ENCODE data around the gene MMD2.

Gene MMD2

DNA sequence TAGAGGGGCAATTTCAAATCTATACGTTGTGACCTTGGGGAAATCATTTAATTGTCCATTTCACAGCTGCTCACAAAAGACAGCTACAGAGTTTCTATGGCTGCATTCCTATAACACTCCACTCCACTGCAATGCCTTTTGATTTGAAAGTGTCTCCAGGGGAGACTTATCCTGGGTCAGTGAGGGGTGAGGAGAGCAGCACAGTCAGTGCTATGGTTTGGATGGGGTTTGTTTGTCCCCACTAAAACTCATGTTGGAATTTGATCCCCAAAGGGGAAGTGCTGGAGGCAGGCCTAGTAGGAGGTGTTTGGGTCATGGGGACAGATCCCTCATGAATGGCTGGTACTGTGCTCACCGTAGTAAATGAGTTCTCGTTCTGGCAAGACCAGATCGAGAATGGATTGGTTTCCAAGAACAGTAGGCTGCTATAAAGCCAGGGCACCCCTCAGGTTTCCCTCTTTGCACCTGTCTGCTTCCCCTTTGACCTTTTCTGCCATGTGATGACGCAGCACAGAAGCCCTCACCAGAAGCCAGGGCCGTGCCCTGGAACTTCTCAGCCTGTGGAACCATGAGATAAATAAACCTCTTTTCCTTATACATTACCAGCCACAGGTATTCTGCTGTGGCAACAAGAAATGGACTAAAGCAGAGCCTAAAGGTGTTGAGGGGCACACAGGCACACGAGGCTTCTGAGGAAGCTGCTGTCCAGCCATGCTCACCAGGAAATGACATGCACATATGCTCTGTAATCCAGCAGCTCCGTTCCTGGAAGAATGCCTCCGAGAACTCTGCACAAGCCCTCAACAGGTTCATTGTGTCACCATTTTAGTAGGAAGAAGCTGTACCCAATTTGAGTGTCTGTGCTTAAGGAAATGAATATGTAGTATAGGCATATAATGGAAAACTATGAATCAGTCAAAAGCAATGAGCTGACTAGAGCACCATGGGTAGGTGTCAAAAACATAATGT, 92.2 kb downstream of the MMD2 start:
- DNase-seq: no peak

DNA sequence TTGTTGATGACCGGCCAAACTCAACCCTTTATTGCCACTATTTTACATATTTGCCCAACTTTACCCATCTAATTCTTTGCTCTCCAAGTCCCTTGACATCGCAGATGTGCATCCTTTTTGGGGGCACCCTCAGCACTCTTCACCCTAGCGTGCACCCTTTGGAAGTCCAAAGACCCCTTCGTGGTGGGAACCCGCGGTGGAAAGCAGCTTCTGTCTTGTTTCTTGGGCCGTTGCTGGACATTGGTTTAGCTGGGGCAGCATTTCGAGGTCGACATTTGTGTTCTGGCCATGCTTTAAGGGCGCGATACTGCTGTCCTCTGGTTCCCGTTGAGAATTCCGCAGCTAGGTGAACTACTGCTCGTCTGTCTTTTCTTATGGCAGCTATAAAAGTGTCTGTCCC, 96.8 kb downstream of the MMD2 start:
- no peak for DNase-seq

DNA sequence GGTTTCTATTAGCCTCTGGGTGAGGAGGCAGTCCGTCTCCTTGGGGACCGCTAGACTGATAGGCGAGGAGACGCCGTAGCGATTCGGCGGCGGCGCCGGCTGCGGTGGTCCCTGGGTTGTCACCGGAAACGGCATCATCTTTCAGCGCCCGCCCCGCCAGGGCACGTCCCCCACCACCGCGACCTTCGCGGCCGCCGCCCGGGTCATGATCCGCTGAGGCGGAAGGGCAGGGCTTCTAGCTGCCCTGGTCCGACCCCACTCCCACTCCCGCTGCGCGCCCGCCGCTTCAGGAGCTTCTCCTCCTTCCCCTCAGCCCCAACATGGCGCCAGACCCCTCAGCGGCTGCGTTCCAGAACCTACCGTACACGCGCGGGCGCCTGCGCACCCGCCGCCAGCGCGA, 97.3 kb downstream of the MMD2 start, which contains the start of gene PAPOLB:
TSS of gene PAPOLB (minus strand) at position 358 of the 400 bp plus-strand sequence. CDS start at position 138, 220 bp downstream.
- no peak for DNase-seq

DNA sequence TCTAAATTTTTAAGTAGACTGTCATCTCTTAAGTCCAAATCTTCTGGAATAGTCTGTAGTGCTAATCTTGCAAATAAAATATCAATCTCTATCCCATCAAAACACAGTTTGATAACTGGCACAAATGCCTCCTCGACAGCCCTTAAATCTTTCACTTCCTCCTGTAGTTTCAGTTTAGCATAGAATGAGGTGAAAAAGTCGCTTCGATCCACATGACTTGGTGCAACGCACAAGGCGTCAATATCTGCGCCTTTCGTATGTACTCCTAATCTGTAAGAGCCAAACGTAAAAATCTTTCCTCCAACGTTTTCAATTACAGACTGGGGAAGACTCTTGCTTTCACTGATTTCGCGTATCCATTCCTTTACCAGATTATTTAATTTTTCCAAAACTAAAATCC, 97.8 kb downstream of the MMD2 start:
- no peak for DNase-seq

DNA sequence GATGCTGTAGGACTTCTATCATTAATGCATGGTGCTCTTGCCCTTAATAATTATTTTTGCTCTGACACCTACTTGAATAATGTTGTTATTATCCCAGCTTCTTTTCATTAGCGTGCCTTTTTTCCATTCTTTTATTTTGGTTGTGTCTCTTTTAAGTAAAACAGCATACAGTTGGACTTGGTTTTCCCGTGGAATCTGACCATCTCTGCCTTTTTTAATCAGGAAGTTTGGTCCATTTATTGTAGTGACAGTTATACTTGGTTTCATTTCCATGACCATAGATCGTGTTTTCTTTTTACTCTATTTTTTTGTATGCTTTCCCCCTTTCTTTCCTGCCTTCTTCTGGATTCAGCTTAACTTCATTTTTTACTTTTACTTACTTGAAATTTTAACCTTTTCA, 101.8 kb downstream of the MMD2 start:
- DNase-seq: no peak

DNA sequence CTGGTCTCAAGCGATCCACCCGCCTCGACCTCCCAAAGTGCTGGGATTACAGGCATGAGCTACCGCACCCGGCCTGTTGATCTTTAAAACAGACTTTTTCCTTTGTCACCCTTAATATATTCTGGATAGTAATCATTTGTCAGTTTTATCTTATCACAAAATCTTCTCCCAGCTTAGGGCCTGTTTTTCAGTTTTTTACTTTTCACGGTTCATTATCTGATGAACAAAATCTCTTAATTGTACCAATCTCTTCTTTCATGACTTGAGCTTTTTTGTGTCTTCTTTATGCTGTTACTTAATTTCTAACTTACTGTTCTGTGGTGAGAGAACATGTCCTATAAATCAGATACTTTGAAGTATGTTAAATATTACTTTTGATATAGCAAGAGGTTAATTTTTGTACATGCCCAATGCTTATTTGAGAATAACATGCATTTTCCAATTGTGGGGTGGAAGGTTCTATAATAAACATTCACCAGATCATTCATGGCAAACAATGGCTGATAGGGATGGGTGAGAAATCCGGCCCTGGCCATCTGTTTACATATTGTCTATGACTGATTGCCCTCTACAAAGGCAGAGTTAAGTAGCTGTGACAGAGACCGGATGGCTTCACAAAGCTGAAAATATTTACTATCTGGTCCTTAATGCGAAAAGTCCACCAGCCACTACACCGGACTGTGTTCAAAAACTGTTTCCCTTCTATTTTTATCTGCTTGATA, 102.5 kb downstream of the MMD2 start:
- no peak for DNase-seq

All from activated CD4-positive, alpha-beta T cell treated with anti-CD3 and anti-CD28 coated beads for 4 hours (primary cell).